ENCODE measurements around the gene SCAPER. TPM values are rescaled to one million over a fixed set of nuclear protein-coding genes. Genes with fewer than 3 reads are reported as not detected.
"Not testable (repeated sequence)": the region's sequence is repeated elsewhere in the genome, so short reads cannot be mapped to it uniquely, and the experiment has no call there.

SCAPER gene
- total RNA-seq, 1 donor, result 8.3 TPM

DNA sequence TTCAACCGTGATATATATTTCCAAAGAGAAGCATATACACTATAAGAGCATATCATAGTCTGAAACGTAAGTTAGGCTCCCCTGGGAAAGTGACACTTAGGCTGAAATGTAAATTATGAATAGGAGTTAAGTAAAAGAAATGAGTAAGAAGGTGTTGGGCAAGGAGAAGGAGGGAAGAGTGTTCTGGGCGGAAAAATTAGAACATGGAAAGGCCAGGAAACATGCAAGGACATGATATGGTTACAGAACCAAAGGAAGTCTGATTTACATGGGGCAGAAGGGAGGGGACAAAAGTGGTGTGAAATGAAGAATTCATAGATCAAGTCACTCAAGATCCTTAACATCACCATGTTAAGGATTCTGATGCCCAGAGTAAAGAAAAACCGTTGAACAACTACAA is 75.2 kb downstream of the SCAPER start:
- no peak overlapping the region for H3K4me3 ChIP-seq (ENCODE audit: insufficient read depth, low read length)
- no peak overlapping the region for H2AFZ ChIP-seq (ENCODE audit: low read length)
- peaks cover 3% of the 10 kb centered on the region for H4K20me1 ChIP-seq (ENCODE audit: insufficient read depth, low read length)
- H3K36me3 ChIP-seq (ENCODE audit: insufficient read depth, low read length), result no peaks in the 10 kb centered on the region
- no peaks in the 10 kb centered on the region for H3K79me2 ChIP-seq (ENCODE audit: insufficient read depth, low read length)
- H3K9me3 ChIP-seq (ENCODE audit: low read depth, low read length), result no peaks in the 10 kb centered on the region
- H3K27me3 ChIP-seq (ENCODE audit: insufficient read depth, low read length), result no peaks in the 10 kb centered on the region
- no peak overlapping the region for H3K4me2 ChIP-seq (ENCODE audit: insufficient read depth, low read length)
- no peaks in the 10 kb centered on the region for H3K4me1 ChIP-seq (ENCODE audit: insufficient read depth, low read length)
- DNase-seq (ENCODE audit: insufficient read length, low spot score, missing footprints), result no peak
- TF ChIP-seq, protein P1, sequence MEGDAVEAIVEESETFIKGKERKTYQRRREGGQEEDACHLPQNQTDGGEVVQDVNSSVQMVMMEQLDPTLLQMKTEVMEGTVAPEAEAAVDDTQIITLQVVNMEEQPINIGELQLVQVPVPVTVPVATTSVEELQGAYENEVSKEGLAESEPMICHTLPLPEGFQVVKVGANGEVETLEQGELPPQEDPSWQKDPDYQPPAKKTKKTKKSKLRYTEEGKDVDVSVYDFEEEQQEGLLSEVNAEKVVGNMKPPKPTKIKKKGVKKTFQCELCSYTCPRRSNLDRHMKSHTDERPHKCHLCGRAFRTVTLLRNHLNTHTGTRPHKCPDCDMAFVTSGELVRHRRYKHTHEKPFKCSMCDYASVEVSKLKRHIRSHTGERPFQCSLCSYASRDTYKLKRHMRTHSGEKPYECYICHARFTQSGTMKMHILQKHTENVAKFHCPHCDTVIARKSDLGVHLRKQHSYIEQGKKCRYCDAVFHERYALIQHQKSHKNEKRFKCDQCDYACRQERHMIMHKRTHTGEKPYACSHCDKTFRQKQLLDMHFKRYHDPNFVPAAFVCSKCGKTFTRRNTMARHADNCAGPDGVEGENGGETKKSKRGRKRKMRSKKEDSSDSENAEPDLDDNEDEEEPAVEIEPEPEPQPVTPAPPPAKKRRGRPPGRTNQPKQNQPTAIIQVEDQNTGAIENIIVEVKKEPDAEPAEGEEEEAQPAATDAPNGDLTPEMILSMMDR (IDR thresholded peaks at IDR 0.05; ENCODE audit: extremely low read depth, low read depth, low read length), result no peak
- H3K27ac ChIP-seq (ENCODE audit: low read depth, low read length), result no peak overlapping the region

DNA sequence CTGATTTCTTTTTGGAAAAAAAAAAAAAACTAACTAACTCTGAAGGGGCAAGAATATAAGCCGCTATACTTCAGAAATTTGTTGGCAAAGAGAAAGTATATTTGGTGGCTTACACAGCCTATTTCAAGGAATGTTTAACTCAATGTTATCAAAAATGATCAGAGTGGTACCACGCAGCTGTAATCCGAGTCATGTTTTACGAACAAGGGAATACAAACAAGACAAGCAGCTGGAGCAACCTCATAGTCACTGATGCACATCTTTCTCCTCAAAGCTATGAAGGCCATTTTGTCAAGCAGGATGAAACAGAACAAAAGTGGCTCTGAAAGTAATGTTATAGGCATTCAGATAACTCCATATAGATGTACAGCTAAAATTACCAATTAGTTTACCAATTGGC is 81.2 kb downstream of the SCAPER start:
- no peaks in the 10 kb centered on the region for H3K9me3 ChIP-seq (ENCODE audit: low read depth, low read length)
- H3K4me3 ChIP-seq (ENCODE audit: insufficient read depth, low read length), result no peak overlapping the region
- no peaks in the 10 kb centered on the region for H3K79me2 ChIP-seq (ENCODE audit: insufficient read depth, low read length)
- no peak overlapping the region for H3K4me2 ChIP-seq (ENCODE audit: insufficient read depth, low read length)
- H3K27me3 ChIP-seq (ENCODE audit: insufficient read depth, low read length), result no peaks in the 10 kb centered on the region
- TF ChIP-seq, protein P1 (IDR thresholded peaks at IDR 0.05; ENCODE audit: extremely low read depth, low read depth, low read length), result no peak
- no peak overlapping the region for H3K27ac ChIP-seq (ENCODE audit: low read depth, low read length)
- no peaks in the 10 kb centered on the region for H3K4me1 ChIP-seq (ENCODE audit: insufficient read depth, low read length)
- DNase-seq (ENCODE audit: insufficient read length, low spot score, missing footprints), result no peak
- no peak overlapping the region for H2AFZ ChIP-seq (ENCODE audit: low read length)
- no peaks in the 10 kb centered on the region for H3K36me3 ChIP-seq (ENCODE audit: insufficient read depth, low read length)
- H4K20me1 ChIP-seq (ENCODE audit: insufficient read depth, low read length), result no peaks in the 10 kb centered on the region

DNA sequence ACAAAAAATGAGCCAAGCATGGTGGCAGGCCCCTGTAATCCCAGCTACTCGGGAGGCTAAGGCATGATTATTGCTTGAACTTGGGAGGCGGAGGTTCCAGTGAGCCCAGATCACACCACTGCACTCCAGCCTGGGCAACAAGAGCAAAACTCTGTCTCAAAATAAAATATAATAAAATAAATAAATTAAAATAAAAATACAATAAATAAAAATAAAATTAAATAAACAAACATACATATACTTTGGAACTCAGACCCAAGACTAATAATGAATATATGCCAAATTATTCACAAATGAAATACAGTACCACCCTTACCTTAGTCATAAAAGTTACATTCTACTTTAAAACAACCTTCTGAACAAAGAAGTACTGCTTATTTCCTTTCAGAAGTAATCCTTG is 81.8 kb downstream of the SCAPER start:
- Histone ChIP-seq H3K27me3 (ENCODE audit: insufficient read depth, low read length) (no peaks in the 10 kb centered on the region), H3K27ac (ENCODE audit: low read depth, low read length) (no peak overlapping the region), H3K4me3 (ENCODE audit: insufficient read depth, low read length) (no peak overlapping the region), H2AFZ (ENCODE audit: low read length) (no peak overlapping the region), H3K36me3 (ENCODE audit: insufficient read depth, low read length) (no peaks in the 10 kb centered on the region), H3K79me2 (ENCODE audit: insufficient read depth, low read length) (no peaks in the 10 kb centered on the region), H3K4me2 (ENCODE audit: insufficient read depth, low read length) (no peak overlapping the region), H4K20me1 (ENCODE audit: insufficient read depth, low read length) (no peaks in the 10 kb centered on the region), H3K4me1 (ENCODE audit: insufficient read depth, low read length) (no peaks in the 10 kb centered on the region), H3K9me3 (ENCODE audit: low read depth, low read length) (no peaks in the 10 kb centered on the region)
- TF ChIP-seq, protein P1 (IDR thresholded peaks at IDR 0.05; ENCODE audit: extremely low read depth, low read depth, low read length), result no peak
- peak; percentile 23 for DNase-seq (ENCODE audit: insufficient read length, low spot score, missing footprints)

DNA sequence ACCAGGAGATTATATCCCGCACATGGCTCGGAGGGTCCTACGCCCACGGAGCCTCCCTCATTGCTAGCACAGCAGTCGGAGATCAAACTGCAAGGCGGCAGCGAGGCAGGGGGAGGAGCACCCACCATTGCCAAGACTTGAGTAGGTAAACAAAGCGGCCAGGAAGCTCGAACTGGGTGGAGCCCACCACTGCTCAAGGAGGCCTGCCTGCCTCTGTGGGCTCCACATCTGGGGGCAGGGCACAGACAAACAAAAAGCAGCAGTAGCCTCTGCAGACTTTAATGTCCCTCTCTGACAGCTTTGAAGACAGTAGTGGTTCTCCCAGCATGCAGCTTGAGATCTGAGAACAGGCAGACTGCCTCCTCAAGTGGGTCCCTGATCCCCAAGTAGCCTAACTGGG is 86.2 kb downstream of the SCAPER start:
- H3K36me3 ChIP-seq (ENCODE audit: insufficient read depth, low read length); H3K4me2 ChIP-seq (ENCODE audit: insufficient read depth, low read length); H3K4me1 ChIP-seq (ENCODE audit: insufficient read depth, low read length); H3K79me2 ChIP-seq (ENCODE audit: insufficient read depth, low read length); DNase-seq (ENCODE audit: insufficient read length, low spot score, missing footprints); H2AFZ ChIP-seq (ENCODE audit: low read length); H3K27ac ChIP-seq (ENCODE audit: low read depth, low read length); H3K4me3 ChIP-seq (ENCODE audit: insufficient read depth, low read length); H4K20me1 ChIP-seq (ENCODE audit: insufficient read depth, low read length); H3K9me3 ChIP-seq (ENCODE audit: low read depth, low read length); H3K27me3 ChIP-seq (ENCODE audit: insufficient read depth, low read length): not testable (repeated sequence)
